Measurements from ENCODE around the gene TRIM17.

TRIM17 gene

GRCh38 chr1:228373004-228373680 lies 43.5 kb downstream of the TRIM17 start:
- TF ChIP-seq EP300 (IDR thresholded peaks at IDR 0.05; ENCODE audit: borderline replicate concordance): no peak
- no peak for TF ChIP-seq FOXM1 (IDR thresholded peaks at IDR 0.05; ENCODE audit: borderline replicate concordance, low read depth)
- TF ChIP-seq CEBPB (IDR thresholded peaks at IDR 0.05): no peak
- no peak for TF ChIP-seq NFIC (IDR thresholded peaks at IDR 0.05)
- no peak for TF ChIP-seq EGR1 (IDR thresholded peaks at IDR 0.05)
- TF ChIP-seq RAD21 (IDR thresholded peaks at IDR 0.05; ENCODE audit: low read depth): no peak
- TF ChIP-seq MAX (IDR thresholded peaks at IDR 0.05): no peak

GRCh38 chr1:228372183-228373003 lies 44.3 kb downstream of the TRIM17 start:
- TF ChIP-seq TAF1 (IDR thresholded peaks at IDR 0.05; ENCODE audit: low read depth) (no peak), USF1 (IDR thresholded peaks at IDR 0.05) (peak; percentile 74), NFIC (IDR thresholded peaks at IDR 0.05) (0 out of 2 replicates have a peak, but pooled peaks have one; percentile 11), TCF12 (IDR thresholded peaks at IDR 0.05; ENCODE audit: low read depth) (no peak), MAX (IDR thresholded peaks at IDR 0.05) (peak; percentile 60), TEAD4 (IDR thresholded peaks at IDR 0.05) (no peak), FOXM1 (IDR thresholded peaks at IDR 0.05; ENCODE audit: borderline replicate concordance, low read depth) (no peak)

GRCh38 chr1:228371741-228372182 lies 44.9 kb downstream of the TRIM17 start:
- no peak for TF ChIP-seq MAX (IDR thresholded peaks at IDR 0.05)
- TF ChIP-seq NFIC (IDR thresholded peaks at IDR 0.05): no peak
- TF ChIP-seq RAD21 (IDR thresholded peaks at IDR 0.05; ENCODE audit: low read depth): no peak
- TF ChIP-seq ZBTB7A (IDR thresholded peaks at IDR 0.05; ENCODE audit: low read depth): no peak
- no peak for TF ChIP-seq CEBPB (IDR thresholded peaks at IDR 0.05)

- TF ChIP-seq TAF1 (IDR thresholded peaks at IDR 0.05; ENCODE audit: low read depth): no peak
- TF ChIP-seq TEAD4 (IDR thresholded peaks at IDR 0.05): no peak
- TF ChIP-seq MAX (IDR thresholded peaks at IDR 0.05): peak; percentile 69
- no peak for TF ChIP-seq USF1 (IDR thresholded peaks at IDR 0.05)
- TF ChIP-seq TCF12 (IDR thresholded peaks at IDR 0.05; ENCODE audit: low read depth): no peak
- TF ChIP-seq YY1 (IDR thresholded peaks at IDR 0.05; ENCODE audit: low read depth): no peak
- TF ChIP-seq EGR1 (IDR thresholded peaks at IDR 0.05): peak; percentile 68
- TF ChIP-seq EP300 (IDR thresholded peaks at IDR 0.05; ENCODE audit: borderline replicate concordance): 0 out of 2 replicates have a peak, but pooled peaks have one; percentile 19
- peak; percentile 62 for TF ChIP-seq NFIC (IDR thresholded peaks at IDR 0.05)
- TF ChIP-seq REST (IDR thresholded peaks at IDR 0.05; ENCODE audit: low read depth): no peak
- TF ChIP-seq FOXM1 (IDR thresholded peaks at IDR 0.05; ENCODE audit: borderline replicate concordance, low read depth): no peak
- TF ChIP-seq ZBTB7A (IDR thresholded peaks at IDR 0.05; ENCODE audit: low read depth): no peak; the same call in 1 of the 2 replicates
- TF ChIP-seq CREB1 (IDR thresholded peaks at IDR 0.05; ENCODE audit: low read depth): no peak
- no peak for TF ChIP-seq CEBPB (IDR thresholded peaks at IDR 0.05)
- TF ChIP-seq RAD21 (IDR thresholded peaks at IDR 0.05; ENCODE audit: low read depth): no peak
Measured at GRCh38 chr1:228370941-228371740, 45.5 kb downstream of the TRIM17 start.

GRCh38 chr1:228370439-228370940 lies 46.2 kb downstream of the TRIM17 start:
- TF ChIP-seq TAF1 (IDR thresholded peaks at IDR 0.05; ENCODE audit: low read depth): no peak
- no peak for TF ChIP-seq MAX (IDR thresholded peaks at IDR 0.05)
- TF ChIP-seq NFIC (IDR thresholded peaks at IDR 0.05): no peak
- TF ChIP-seq USF1 (IDR thresholded peaks at IDR 0.05): no peak
- TF ChIP-seq CREB1 (IDR thresholded peaks at IDR 0.05; ENCODE audit: low read depth): no peak
- no peak for TF ChIP-seq REST (IDR thresholded peaks at IDR 0.05; ENCODE audit: low read depth)
- no peak for TF ChIP-seq TEAD4 (IDR thresholded peaks at IDR 0.05)
- TF ChIP-seq TCF12 (IDR thresholded peaks at IDR 0.05; ENCODE audit: low read depth): no peak
- TF ChIP-seq ZBTB7A (IDR thresholded peaks at IDR 0.05; ENCODE audit: low read depth): no peak
- no peak for TF ChIP-seq RAD21 (IDR thresholded peaks at IDR 0.05; ENCODE audit: low read depth)
- no peak for TF ChIP-seq YY1 (IDR thresholded peaks at IDR 0.05; ENCODE audit: low read depth)
- no peak for TF ChIP-seq CEBPB (IDR thresholded peaks at IDR 0.05)
- no peak for TF ChIP-seq FOXM1 (IDR thresholded peaks at IDR 0.05; ENCODE audit: borderline replicate concordance, low read depth)
- no peak for TF ChIP-seq EP300 (IDR thresholded peaks at IDR 0.05; ENCODE audit: borderline replicate concordance)
- no peak for TF ChIP-seq EGR1 (IDR thresholded peaks at IDR 0.05)
